Middle frontal gyrus (tissue), 1 donor: ENCODE measurements around the gene HIPK3.

ENCODE experiments used
- DNase-seq: peaks from one replicate; pipeline ENCODE4 v3.0.0-alpha.2; 2015; ENCODE audit warnings: low spot score; ENCODE audit errors: extremely low spot score

The HIPK3 gene

DNA sequence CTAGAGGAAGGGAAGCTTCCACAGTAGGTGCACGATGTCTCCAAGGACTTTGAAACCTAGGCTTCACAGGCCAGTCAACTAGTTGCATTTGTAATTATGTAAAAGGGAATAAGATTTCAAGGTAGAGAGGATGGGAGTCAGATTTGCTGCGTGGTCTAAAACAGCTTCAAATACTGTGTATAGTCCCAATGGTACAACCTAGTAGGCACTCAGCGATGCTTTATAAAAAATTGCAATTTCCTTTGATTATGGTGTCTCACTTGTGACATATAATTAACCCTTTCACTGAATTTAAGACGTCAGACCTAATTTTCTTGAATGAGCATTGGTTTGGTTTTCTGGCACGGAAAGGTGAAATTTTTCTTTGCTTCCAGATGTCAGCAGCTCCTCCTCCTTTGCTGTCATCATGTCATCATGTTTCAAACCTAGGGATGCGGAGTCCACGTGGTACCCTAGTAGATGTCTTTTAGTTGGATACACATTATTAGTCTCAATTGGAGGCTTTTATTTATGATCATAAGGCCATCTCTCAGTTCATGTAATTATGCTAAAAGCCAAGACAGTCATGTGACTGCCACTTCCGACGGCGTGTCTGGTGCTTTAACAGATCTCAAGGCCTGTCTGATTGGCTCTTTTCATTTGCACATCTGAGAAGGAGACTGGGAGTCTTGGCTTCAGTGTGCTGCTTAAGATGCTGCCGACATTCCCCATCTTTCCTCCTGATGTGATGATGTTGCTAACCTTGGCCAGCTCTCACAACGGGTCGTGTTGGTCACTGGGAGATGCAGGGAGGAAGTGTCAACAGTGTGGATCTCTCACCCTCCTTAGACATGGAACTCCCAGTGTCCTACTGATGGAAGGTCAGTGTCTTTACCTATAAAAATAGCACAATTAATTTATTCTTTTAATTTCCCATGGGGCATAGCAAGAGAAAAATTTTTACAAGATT is 134.0 kb downstream of the HIPK3 start:
- DNase-seq: no peak

- no peak for DNase-seq
Observed at GRCh38 chr11:33391893-33392251, 134.7 kb downstream of the HIPK3 start.

- no peak for DNase-seq
Observed at GRCh38 chr11:33394431-33395109, 137.4 kb downstream of the HIPK3 start.

GRCh38 chr11:33396361-33396760 is 139.2 kb downstream of the HIPK3 start:
- no peak for DNase-seq

DNA sequence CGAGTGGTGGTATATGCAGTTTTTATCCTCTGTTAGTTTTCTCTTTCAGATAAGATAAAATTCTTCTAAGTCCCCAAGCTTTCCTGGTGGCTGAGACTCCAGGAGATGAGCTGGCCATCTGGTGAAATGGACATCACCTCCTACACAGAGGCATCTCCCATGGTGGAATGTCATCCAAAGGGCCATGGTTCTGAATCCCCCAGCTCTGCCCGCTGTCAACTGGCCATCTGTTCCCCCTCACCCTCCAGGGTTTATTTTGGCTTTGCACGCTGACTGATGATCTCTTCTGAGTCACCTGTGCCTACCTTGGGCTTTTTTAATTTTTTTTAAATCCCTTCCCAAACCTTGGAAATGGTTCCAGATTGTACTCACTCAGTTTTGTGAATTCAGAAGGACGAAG is 142.2 kb downstream of the HIPK3 start:
- DNase-seq: no peak

DNA sequence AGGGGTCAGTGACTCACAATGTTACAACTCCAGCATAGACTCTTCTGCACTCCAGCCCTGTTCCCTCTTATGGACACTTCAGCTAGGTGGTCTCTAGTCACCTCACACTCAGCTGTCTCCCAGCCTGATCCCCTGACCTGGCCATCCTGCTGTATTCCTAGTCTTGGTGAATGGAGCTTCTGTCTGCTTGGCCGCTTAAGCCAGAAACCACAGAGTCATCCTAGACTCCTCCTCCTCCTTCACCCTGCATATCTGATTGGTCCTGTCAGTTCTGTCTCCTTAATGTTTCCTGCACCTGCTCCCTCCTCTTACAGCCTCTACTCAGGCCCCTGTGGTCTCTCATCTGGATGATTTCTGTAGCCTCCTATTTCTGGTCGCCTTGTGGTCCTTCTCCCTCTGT is 144.9 kb downstream of the HIPK3 start:
- DNase-seq: no peak

- DNase-seq: no peak
Observed at GRCh38 chr11:33403344-33403743, 146.2 kb downstream of the HIPK3 start.

- no peak for DNase-seq
Observed at GRCh38 chr11:33405834-33406602, 148.8 kb downstream of the HIPK3 start.
